ENCODE data around the gene BRD2.

BRD2 gene

GRCh38 chr6:32973144-32974015, 5.0 kb downstream of the BRD2 start:
- DNase-seq = peak; percentile 48

- DNase-seq = peak; percentile 51
Measured at GRCh38 chr6:32974016-32974333, 5.6 kb downstream of the BRD2 start.

GRCh38 chr6:32974541-32975308, 6.3 kb downstream of the BRD2 start:
- DNase-seq = no peak

- DNase-seq = no peak
Measured at GRCh38 chr6:32975886-32976285, 7.5 kb downstream of the BRD2 start.

- no peak for DNase-seq
Measured at GRCh38 chr6:32976334-32977069, 8.1 kb downstream of the BRD2 start.

GRCh38 chr6:32977272-32977952, 9.0 kb downstream of the BRD2 start:
- DNase-seq = no peak

GRCh38 chr6:32977953-32978324, 9.5 kb downstream of the BRD2 start:
- no peak for DNase-seq

GRCh38 chr6:32979720-32980487, 11.5 kb downstream of the BRD2 start:
- DNase-seq = no peak

- DNase-seq = no peak
Measured at GRCh38 chr6:32980488-32981038, 12.2 kb downstream of the BRD2 start.

GRCh38 chr6:32982084-32982701, 13.8 kb downstream of the BRD2 start:
- DNase-seq = no peak

- DNase-seq = no peak
Measured at GRCh38 chr6:32982702-32983492, 14.5 kb downstream of the BRD2 start.

- DNase-seq = no peak
Measured at GRCh38 chr6:32983493-32983848, 15.1 kb downstream of the BRD2 start.

- no peak for DNase-seq
Measured at GRCh38 chr6:32983964-32984621, 15.7 kb downstream of the BRD2 start.

- DNase-seq = peak; percentile 76
Measured at GRCh38 chr6:32984622-32985389, 16.4 kb downstream of the BRD2 start.

GRCh38 chr6:32989368-32989767, 21.0 kb downstream of the BRD2 start:
- DNase-seq = no peak

- no peak for DNase-seq
Measured at GRCh38 chr6:32991972-32992371, 23.6 kb downstream of the BRD2 start.

GRCh38 chr6:32993363-32993973, 25.1 kb downstream of the BRD2 start:
- no peak for DNase-seq

- DNase-seq = no peak
Measured at GRCh38 chr6:32995448-32995847, 27.1 kb downstream of the BRD2 start.

- no peak for DNase-seq
Measured at GRCh38 chr6:33000055-33000454, 31.7 kb downstream of the BRD2 start.
